GM12892 (cell line): Measurements from ENCODE around the gene LRTM1.

Experiments
- DNase-seq: peaks from one replicate; pipeline ENCODE4 v3.0.0; 2011; ENCODE audit not compliant: insufficient read length
- FAIRE-seq: peaks from 2 replicates; lab custom pipeline; 2011; peaks lifted over from hg19 to GRCh38; lab: Jason Lieb, UNC
- POLR2A ChIP-seq: IDR thresholded peaks from 2 replicates; pipeline ENCODE4 v1.6.1; 2011; ENCODE audit warnings: low read depth, low read length, control low read depth
- POLR2AphosphoS5 ChIP-seq: IDR thresholded peaks from 2 replicates; pipeline ENCODE4 v1.6.1; 2011; ENCODE audit warnings: low read depth, low read length, control low read depth
- TAF1 ChIP-seq: IDR thresholded peaks from 2 replicates; pipeline ENCODE4 v1.6.1; 2011; ENCODE audit warnings: low read depth, mild to moderate bottlenecking, control low read depth, low read length, borderline replicate concordance

The LRTM1 gene

DNA sequence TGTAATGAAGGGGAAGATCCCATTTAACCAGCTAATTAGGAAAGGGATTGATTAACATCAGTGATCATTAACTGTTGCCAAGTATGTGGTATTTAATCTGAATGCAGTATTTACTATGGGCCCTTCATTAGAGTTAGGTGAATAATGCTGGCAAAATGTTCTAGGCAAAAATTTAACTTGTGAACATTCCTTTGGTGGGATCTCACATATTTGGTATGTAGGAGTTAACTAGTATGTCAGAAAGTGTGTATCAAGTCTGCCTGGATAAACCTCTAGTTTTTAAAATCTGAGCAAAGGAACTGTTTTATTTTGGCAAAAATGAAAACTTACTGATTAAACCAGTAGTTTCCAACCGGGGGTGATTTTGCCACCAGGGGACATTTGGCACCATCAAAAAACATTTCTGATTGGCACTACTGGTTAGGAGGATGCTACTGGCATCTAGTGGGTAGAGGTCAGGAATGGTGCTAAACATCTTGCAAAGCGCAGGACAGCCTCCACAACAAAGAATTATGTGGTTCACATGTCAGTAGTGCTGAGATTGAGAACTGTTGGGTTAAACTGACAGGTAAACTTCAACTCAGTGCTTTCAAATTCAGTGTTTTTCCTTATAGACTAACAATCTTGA lies 22.5 kb downstream of the LRTM1 start:
- no peak for FAIRE-seq
- DNase-seq = no peak

DNA sequence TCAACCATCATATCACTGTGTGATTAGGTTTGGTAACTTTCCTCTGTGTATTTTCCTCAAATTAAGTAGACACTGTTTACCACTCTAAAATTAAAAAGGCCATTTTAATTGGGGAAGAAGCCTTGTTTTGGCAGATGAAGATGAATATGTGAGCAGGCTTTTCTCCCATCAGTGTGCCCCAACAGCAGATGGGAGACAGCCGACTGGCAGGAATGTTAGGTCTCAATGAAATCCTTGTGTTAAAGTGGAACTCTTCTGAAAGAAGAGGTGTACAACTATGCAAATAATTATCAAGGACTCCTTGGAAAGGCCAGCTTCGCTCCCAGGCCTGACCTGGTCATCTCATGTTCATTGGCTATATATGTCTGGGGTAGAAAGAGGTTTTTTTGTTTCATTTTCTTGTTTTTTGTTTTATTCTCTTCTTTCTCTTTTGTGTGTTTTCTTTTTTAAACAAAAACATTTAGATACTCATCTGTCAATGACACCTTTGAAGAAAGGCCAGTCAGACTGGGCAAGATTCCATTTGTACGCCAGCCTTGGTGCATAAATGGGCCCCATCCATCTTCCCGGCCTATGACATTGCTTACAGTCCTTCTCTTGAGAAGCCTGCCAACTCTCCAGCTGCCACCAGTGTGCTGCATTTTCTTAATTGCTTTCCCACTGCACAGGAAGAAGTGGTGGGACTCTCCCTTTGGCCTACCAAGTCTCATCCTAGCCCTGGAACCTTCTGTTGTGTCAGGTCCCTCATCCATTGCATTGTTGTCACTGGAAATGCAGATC lies 25.8 kb downstream of the LRTM1 start:
- FAIRE-seq = no peak
- TF ChIP-seq POLR2A (no peak), TAF1 (no peak), POLR2AphosphoS5 (no peak)
- no peak for DNase-seq

More for the DNA sequence above, 22.5 kb downstream of the LRTM1 start:
- TF ChIP-seq POLR2A = no peak

DNA sequence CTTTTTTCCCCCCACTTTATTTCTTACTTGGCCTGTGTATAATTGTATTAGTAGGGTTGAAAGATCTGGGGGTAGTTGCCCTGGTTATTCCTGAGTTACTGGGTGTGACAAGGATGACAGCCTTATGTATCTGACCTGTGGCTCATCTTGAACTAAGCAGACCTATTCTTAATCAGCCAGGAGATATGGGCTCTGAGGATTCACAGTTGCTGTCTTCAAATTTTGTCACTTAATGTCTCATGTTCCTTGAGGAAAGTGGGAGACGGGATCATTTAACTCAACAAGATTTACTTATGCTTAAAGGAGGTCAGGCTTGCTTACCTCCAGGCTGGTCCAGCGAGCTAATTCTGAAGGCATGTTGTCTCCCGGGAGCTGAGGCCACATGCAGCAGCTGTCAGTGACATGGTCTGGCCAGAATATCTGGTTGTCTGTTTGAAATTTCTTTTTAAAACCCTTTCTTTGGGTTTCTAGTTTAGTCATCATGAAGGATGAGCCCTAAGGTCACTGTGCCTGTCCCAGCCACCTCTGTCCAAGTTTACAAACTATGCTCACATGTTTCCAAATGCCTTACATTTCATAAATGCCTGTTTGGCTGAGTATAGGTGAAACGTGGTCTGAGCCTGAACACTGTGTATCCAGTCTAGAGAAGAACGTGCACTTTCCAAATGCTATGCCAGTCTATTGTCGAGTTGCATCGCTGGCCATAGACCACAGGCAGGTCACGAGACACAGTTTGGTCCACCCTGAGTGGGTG lies 26.8 kb downstream of the LRTM1 start:
- FAIRE-seq (no peak), DNase-seq (no peak)
- TF ChIP-seq POLR2A (no peak), TAF1 (no peak), POLR2AphosphoS5 (no peak)

DNA sequence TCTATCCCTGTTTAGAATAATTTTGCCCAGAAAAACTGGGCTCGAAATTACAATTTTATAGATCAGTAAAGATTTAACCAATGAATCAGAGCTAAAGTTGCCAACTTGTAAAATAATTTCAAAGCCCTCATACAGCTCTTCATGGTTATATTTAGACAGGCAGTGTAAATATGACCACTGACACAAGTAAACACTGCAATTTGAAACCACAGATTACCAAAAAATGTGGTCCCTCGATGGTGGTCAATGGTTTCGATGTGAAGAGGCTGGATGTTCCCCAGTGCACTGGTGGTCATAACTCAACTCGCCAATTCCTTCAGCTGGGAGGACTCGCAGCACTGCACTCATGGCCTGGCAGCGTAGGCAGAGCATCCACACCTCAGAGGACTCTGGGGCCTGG lies 28.6 kb downstream of the LRTM1 start:
- TF ChIP-seq POLR2AphosphoS5 (no peak), POLR2A (no peak), TAF1 (no peak)
- DNase-seq (no peak), FAIRE-seq (no peak)

DNA sequence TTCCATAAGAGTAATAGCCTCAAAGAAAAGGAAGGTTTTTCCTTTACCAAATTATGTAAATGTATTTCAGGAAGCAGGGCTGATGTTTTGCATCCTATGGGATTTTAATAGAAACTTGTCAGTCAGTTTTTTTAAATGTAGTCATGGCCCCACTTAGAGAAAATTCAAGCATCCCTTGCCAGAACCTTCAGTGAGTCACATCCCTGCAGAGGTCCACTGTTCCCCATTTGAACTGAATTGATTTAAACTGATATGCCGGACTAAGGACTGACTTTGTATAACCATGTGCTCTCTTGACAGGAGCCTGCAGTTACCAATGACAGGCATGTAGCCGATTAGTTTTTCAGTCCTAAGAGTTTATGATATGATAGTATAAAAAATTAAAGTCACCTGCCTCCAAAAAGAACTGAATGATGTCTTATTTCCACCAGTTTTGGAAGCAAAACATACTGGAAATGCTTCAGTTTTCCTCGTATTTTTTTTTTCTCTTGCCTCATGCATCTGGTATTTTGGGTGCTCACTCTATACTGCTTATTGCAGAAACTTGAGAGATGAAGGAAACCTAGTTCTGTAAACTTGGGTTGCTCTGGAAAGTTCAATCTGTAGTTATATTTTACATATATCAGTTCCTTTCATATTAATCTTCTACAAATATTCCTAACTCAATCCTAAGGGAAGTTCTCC lies 30.7 kb downstream of the LRTM1 start:
- DNase-seq = no peak
- TF ChIP-seq POLR2A (no peak), POLR2AphosphoS5 (no peak), TAF1 (no peak)

DNA sequence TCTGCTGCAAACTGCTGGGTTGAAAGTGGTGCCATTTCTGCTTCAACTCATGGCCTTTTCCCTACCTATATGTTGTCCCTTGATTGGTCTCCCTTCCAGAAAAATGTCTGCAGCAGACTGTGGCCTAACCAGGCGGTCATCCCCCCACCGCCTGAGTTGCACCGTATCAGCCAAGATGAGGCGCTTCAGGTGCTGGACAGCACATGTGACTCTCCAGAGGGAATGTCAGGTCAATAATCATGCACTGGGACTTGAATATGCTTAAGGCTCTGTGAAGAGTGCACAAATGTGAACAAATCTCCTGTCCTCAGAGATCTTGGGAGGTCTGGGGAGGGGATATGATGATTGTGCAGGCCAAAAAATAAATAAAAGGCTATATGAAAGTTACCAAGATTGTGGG lies 32.2 kb downstream of the LRTM1 start:
- FAIRE-seq (no peak), DNase-seq (no peak)
- TF ChIP-seq TAF1 = no peak
- no peak for TF ChIP-seq POLR2A
- no peak for TF ChIP-seq POLR2AphosphoS5

More for the DNA sequence above, 30.7 kb downstream of the LRTM1 start:
- no peak for FAIRE-seq

DNA sequence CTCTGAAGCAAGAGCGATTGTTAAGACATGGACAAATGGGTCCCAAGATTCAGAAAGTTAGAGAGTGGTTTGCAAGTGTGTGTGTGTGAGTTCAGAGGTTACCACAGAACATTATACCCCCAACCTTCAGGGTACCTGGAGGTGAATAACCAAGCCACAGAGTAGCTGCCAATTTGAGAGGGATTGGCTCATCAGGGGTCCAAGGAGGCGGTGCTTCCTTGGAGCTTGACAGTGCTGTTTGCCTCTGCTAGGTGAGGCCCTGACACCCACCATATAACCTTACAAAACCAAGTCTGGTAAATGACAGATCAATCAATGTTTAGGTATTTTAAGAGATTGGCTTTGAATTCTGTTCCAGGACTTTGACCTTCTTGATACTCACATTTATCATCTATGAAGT lies 35.7 kb downstream of the LRTM1 start:
- TF ChIP-seq POLR2AphosphoS5 (no peak), POLR2A (no peak), TAF1 (no peak)
- DNase-seq (no peak), FAIRE-seq (no peak)

DNA sequence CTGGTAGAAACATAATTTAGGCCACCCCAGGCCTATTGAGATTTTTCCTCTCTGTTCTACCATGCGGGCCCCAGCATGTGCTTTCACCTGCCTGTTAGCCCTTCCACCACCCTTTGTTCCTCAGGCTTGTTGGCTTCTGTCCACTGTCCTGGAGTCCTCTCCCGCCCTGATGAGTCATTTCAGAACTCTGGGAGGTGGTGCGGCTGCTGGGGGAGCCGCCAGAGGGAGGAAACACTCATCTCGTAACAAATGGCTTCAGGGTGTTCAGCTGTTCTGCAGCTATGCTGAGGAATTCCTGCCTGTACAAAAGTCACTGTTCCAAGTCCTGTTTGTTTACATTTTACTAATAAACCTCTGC lies 36.3 kb downstream of the LRTM1 start:
- DNase-seq = no peak
- FAIRE-seq = no peak
- TF ChIP-seq POLR2AphosphoS5 (no peak), TAF1 (no peak), POLR2A (no peak)

DNA sequence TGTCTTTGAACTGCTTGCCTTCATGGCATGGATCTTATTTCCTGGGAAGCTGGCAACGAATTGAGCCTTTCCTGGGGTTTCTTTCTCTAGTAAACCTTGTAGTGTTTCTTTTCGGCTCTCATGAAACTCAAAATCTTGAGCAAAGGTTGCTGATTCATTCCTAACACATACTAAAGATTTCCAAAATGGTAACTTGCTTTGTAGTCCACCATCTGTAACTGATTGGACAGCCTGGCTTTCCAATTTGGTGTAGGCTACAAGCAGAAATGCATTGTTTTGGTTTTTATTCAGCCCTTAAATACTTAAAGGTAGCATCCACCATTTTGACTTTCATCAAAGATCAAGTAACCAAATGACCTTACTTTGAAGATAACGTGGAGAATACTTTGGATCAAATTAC lies 38.1 kb downstream of the LRTM1 start:
- FAIRE-seq (no peak), DNase-seq (no peak)
- TF ChIP-seq POLR2A = no peak
- no peak for TF ChIP-seq TAF1
- TF ChIP-seq POLR2AphosphoS5 = no peak

DNA sequence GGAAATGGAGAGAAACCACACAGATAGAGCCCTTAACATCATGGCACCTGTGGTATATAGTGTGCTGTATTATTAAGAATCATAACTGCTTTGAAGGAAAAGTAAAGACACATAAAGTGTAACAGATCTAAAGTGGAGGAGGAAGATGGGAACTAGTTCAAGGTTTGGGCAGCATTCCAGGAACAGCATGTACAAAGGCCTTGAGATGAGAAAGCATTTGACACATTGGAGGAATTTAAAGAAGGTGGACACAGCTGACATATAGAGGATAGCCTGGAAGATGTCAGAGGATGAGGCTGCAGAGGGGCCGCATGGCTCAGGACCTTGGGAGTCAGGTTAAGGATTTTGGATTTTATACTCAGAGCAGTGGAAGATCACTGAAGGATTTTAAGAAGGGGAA lies 39.0 kb downstream of the LRTM1 start:
- TF ChIP-seq TAF1 = no peak
- FAIRE-seq = no peak
- DNase-seq = no peak

DNA sequence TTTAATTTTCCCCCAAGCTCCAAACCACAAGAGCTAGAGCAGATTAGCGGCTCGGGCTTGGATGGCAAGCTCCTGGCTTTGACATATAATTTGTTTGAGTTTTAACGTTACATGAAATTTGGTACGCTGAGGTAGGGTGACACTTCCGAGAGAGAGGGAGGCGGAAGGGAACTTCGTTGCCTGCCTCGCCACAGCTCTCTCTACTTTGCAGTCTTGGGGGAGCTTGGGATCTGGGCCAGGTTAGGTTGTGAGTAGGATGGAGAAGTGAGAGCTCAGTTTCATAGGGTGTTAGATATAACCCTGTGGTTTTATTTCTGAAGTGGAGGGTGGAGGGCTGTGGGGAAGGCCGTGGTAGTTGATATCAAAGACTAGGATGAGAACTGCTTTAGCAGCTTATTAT lies 39.7 kb downstream of the LRTM1 start:
- DNase-seq = no peak
- no peak for FAIRE-seq
- TF ChIP-seq TAF1 (no peak), POLR2AphosphoS5 (no peak), POLR2A (no peak)

DNA sequence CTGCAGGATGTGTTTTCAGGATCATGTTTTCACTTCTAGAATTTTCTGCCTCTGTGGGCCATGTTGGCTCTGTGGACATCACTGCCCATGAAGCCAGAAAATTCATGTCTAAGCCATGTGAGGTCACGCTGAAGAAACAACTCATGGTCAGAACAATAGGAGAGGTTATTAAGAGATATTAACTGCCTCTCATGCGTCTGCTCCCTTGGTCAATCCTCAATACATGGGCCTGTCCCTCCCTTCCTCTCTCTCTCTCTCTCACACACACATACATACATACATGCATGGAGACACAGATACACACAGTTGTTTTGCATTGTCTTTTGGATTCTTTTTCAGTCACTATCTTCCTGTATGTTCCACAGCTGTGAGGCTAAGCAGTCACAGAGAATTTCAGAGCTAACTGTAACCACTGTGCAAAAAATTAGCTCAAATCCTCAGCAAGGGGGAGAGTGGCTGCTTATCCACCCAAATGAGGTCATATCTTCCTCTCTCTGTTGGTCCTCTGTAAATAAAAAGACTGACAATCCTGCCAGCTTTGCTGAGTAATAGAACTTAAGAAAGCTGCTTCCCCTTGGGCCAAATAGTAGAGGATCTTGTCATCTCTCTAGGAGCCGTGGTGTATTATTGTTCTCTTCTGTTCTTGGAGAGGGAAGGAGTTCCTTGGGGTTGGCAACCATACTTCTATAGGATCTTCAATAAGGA lies 45.6 kb downstream of the LRTM1 start:
- TF ChIP-seq TAF1 = no peak
- TF ChIP-seq POLR2AphosphoS5 = no peak
- no peak for TF ChIP-seq POLR2A

More for the DNA sequence above, 45.6 kb downstream of the LRTM1 start:
- DNase-seq (no peak), FAIRE-seq (no peak)
